GM08714 (cell line): Measurements from ENCODE around the gene MSL1.

Source experiments
- H3K4me3 ChIP-seq: fragments of 200-500 bp; sonication (Bioruptor generic); 2 replicates; pipeline ENCODE4 v1.5.1; 2014; ENCODE audit warnings: mild to moderate bottlenecking, low read length, inconsistent platforms
- ZNF274 ChIP-seq: IDR thresholded peaks from 2 replicates; pipeline ENCODE4 v1.6.1; 2012; ENCODE audit warnings: mild to moderate bottlenecking, low read depth, low read length

MSL1 gene

GRCh38 chr17:40121181-40122135 lies at the start of gene MSL1:
Gene MSL1 (plus strand): TSS chr17:40121971. CDS start chr17:40122613, 642 bp downstream.
- TF ChIP-seq ZNF274: no peak
- H3K4me3 ChIP-seq: peak within 1 kb of the TSS; percentile 72

- H3K4me3 ChIP-seq: no peak overlapping the region
- TF ChIP-seq ZNF274: no peak
Measured at GRCh38 chr17:40072040-40072734, 49.6 kb upstream of the MSL1 start.

GRCh38 chr17:40072735-40073346 lies 48.9 kb upstream of the MSL1 start:
- no peak for TF ChIP-seq ZNF274
- H3K4me3 ChIP-seq: no peak overlapping the region

GRCh38 chr17:40073454-40074174 lies 48.2 kb upstream of the MSL1 start:
- no peak overlapping the region for H3K4me3 ChIP-seq
- no peak for TF ChIP-seq ZNF274

GRCh38 chr17:40074175-40074512 lies 47.6 kb upstream of the MSL1 start:
- H3K4me3 ChIP-seq: no peak overlapping the region
- no peak for TF ChIP-seq ZNF274

- no peak overlapping the region for H3K4me3 ChIP-seq
- no peak for TF ChIP-seq ZNF274
Measured at GRCh38 chr17:40074871-40075200, 46.9 kb upstream of the MSL1 start.

GRCh38 chr17:40075201-40075941 lies 46.4 kb upstream of the MSL1 start:
- H3K4me3 ChIP-seq: no peak overlapping the region
- no peak for TF ChIP-seq ZNF274

GRCh38 chr17:40075942-40076498 lies 45.8 kb upstream of the MSL1 start:
- no peak overlapping the region for H3K4me3 ChIP-seq
- TF ChIP-seq ZNF274: no peak

- H3K4me3 ChIP-seq: no peak overlapping the region
- no peak for TF ChIP-seq ZNF274
Measured at GRCh38 chr17:40076591-40076990, 45.2 kb upstream of the MSL1 start.

- TF ChIP-seq ZNF274: no peak
Measured at GRCh38 chr17:40079545-40079944, 42.2 kb upstream of the MSL1 start.

GRCh38 chr17:40084477-40084876 lies 37.3 kb upstream of the MSL1 start:
- TF ChIP-seq ZNF274: no peak

More at GRCh38 chr17:40079545-40079944, 42.2 kb upstream of the MSL1 start:
- no peak overlapping the region for H3K4me3 ChIP-seq

GRCh38 chr17:40086150-40087044 lies 35.4 kb upstream of the MSL1 start:
- H3K4me3 ChIP-seq: no peak overlapping the region
- TF ChIP-seq ZNF274: no peak

More at GRCh38 chr17:40084477-40084876, 37.3 kb upstream of the MSL1 start:
- no peak overlapping the region for H3K4me3 ChIP-seq
